Activated CD4-positive, alpha-beta T cell treated with anti-CD3 and anti-CD28 coated beads, Interleukin-2, Interleukin-6, amounts not matched to agents 100 ng/mL and 50 ng/mL, durations not matched to agents 16 hours and 8 hours (primary cell): Measurements from ENCODE around the gene IL17RC.
"Not testable (repeated sequence)": the region's sequence is repeated elsewhere in the genome, so short reads cannot be mapped to it uniquely, and the experiment has no call there.

Experiments used
- DNase-seq: peaks from one replicate; pipeline ENCODE4 v3.0.0-alpha.2; 2020

Gene IL17RC

GRCh38 chr3:9916734-9917680, at the start of gene IL17RC:
Gene IL17RC, plus strand, starts transcription at chr3:9917098. Its CDS starts 218 bp downstream, at chr3:9917316.
- DNase-seq, result no peak

GRCh38 chr3:9867106-9867505, 49.8 kb upstream of the IL17RC start:
- DNase-seq, result no peak

- no peak for DNase-seq
These were observed 46.9 kb upstream of the IL17RC start for GRCh38 chr3:9869955-9870354.

- no peak for DNase-seq
These were observed 45.9 kb upstream of the IL17RC start for GRCh38 chr3:9870978-9871377.

- not testable (repeated sequence) for DNase-seq
These were observed 44.8 kb upstream of the IL17RC start for GRCh38 chr3:9872067-9872466.

GRCh38 chr3:9875448-9875847, 41.5 kb upstream of the IL17RC start:
- DNase-seq, result no peak

GRCh38 chr3:9876255-9876654, 40.6 kb upstream of the IL17RC start:
- not testable (repeated sequence) for DNase-seq

GRCh38 chr3:9876991-9877390, 39.9 kb upstream of the IL17RC start:
- no peak for DNase-seq

- DNase-seq, result no peak
These were observed 38.2 kb upstream of the IL17RC start for GRCh38 chr3:9878700-9879099.

GRCh38 chr3:9879830-9880549, 36.9 kb upstream of the IL17RC start, which contains the start of gene CIDEC:
Gene CIDEC, minus strand, starts transcription at chr3:9880253. Its CDS starts 1,767 bp downstream, at chr3:9878486.
- DNase-seq, result no peak

GRCh38 chr3:9881441-9881840, 35.5 kb upstream of the IL17RC start:
- no peak for DNase-seq

GRCh38 chr3:9883706-9884554, 33.0 kb upstream of the IL17RC start:
- DNase-seq, result no peak

- no peak for DNase-seq
These were observed 32.2 kb upstream of the IL17RC start for GRCh38 chr3:9884555-9885165.

GRCh38 chr3:9886328-9886727, 30.6 kb upstream of the IL17RC start:
- DNase-seq, result no peak

GRCh38 chr3:9887480-9887879, 29.4 kb upstream of the IL17RC start:
- DNase-seq, result no peak

- DNase-seq, result no peak
These were observed 28.4 kb upstream of the IL17RC start for GRCh38 chr3:9888540-9888939.

- no peak for DNase-seq
These were observed 27.5 kb upstream of the IL17RC start for GRCh38 chr3:9889405-9889804.

- peak; percentile 93 for DNase-seq
These were observed 26.4 kb upstream of the IL17RC start, which contains the start of gene JAGN1 for GRCh38 chr3:9890249-9891071. Gene JAGN1, plus strand, starts transcription at chr3:9890610. Its CDS starts 113 bp downstream, at chr3:9890723.

- DNase-seq, result no peak
These were observed 25.8 kb upstream of the IL17RC start for GRCh38 chr3:9891072-9891622.

- DNase-seq, result no peak
These were observed 23.2 kb upstream of the IL17RC start for GRCh38 chr3:9893739-9894138.

- DNase-seq, result not testable (repeated sequence)
These were observed 21.2 kb upstream of the IL17RC start for GRCh38 chr3:9895715-9896114.
